ENCODE results near the gene C2orf92.

GRCh38 chr2:97673915-97674283 is 4.4 kb downstream of the C2orf92 start:
- TF ChIP-seq CTCF (IDR thresholded peaks at IDR 0.05; ENCODE audit: poor library complexity, severe bottlenecking) (no peak), EP300 (conservative IDR thresholded peaks at IDR 0.05; ENCODE audit: poor library complexity, severe bottlenecking) (no peak)
